RWPE2 (cell line): Measurements from ENCODE around the gene NCOA6.

Experiments used
- ATAC-seq: fragments of 200-7000 bp; cut with Tn5 transposase; 3 replicates; pipeline ENCODE4 v1.9.1; 2021; ENCODE audit warnings: low read depth
- DNase-seq: peaks from one replicate; pipeline ENCODE4 v3.0.0-alpha.2; 2020; ENCODE audit warnings: low spot score
- H3K27ac ChIP-seq: fragments of 450-650 bp; 2 replicates; pipeline ENCODE4 v1.5.1; 2017; ENCODE audit warnings: mild to moderate bottlenecking; ENCODE audit not compliant: poor library complexity, severe bottlenecking
- H3K27me3 ChIP-seq: fragments of 250-450 bp; sonication (Bioruptor Pico); 2 replicates; pipeline ENCODE4 v1.5.1; 2021; ENCODE audit warnings: mild to moderate bottlenecking, moderate library complexity; ENCODE audit not compliant: insufficient read depth, poor library complexity, severe bottlenecking
- H3K36me3 ChIP-seq: fragments of 250-450 bp; sonication (Bioruptor Pico); 2 replicates; pipeline ENCODE4 v1.5.1; 2020; ENCODE audit warnings: low read depth, mild to moderate bottlenecking, moderate library complexity
- H3K4me1 ChIP-seq: fragments of 250-450 bp; sonication (Bioruptor Pico); 2 replicates; pipeline ENCODE4 v1.5.1; 2021; ENCODE audit warnings: mild to moderate bottlenecking, moderate library complexity; ENCODE audit not compliant: insufficient read depth, poor library complexity, severe bottlenecking
- H3K4me3 ChIP-seq: fragments of 250-450 bp; sonication (Bioruptor Pico); 2 replicates; pipeline ENCODE4 v1.5.1; 2021; ENCODE audit warnings: mild to moderate bottlenecking, moderate library complexity; ENCODE audit not compliant: severe bottlenecking
- H3K9me3 ChIP-seq: fragments of 250-450 bp; sonication (Bioruptor Pico); 2 replicates; pipeline ENCODE4 v1.5.1; 2021; ENCODE audit warnings: mild to moderate bottlenecking, moderate library complexity; ENCODE audit not compliant: severe bottlenecking
- TF ChIP-seq, protein P1 (sequence below): fragments of 450-650 bp; IDR thresholded peaks from one replicate; pipeline ENCODE4 v1.5.1; 2017; ENCODE audit warnings: mild to moderate bottlenecking, moderate library complexity; ENCODE audit not compliant: poor library complexity, severe bottlenecking

NCOA6 gene

DNA sequence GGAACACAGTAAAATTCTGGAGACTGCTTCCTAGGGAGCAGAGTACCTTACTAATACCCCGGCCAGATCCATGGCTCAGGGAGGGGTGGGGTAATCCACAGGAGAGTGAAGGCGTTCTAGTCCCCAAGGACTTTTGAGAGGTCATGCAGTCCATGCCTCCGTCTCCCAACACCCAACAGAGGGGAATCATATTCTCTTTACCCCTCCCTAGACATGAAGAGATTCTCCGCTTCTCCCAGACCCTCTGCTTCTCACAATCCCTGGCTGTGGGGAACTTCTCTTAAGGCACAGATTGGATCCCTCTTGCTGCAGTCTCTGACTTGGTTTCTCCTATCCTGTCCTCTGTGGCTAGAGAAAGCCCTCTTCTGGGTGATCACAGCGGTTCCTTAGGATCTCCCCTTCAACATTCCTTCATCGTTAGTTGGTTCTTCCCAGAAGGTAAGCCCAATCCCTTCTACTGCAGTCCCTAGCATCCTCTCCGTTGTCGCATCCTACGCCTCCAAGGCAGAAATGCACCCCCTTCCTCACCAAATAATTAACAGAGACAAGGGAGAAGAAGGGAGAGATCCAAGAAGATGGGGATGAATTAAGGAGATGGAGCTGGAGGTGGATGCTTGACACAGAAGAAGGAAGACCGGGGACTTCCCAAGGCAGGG is 46.6 kb upstream of the NCOA6 start:
- ATAC-seq (no peak), DNase-seq (no peak)
- Histone ChIP-seq H3K27ac (no peak overlapping the region), H3K4me1 (peaks cover 22% of the 10 kb centered on the region), H3K4me3 (peak overlapping the region; percentile 41), H3K9me3 (no peaks in the 10 kb centered on the region), H3K36me3 (no peaks in the 10 kb centered on the region), H3K27me3 (no peaks in the 10 kb centered on the region)
- TF ChIP-seq, protein P1, sequence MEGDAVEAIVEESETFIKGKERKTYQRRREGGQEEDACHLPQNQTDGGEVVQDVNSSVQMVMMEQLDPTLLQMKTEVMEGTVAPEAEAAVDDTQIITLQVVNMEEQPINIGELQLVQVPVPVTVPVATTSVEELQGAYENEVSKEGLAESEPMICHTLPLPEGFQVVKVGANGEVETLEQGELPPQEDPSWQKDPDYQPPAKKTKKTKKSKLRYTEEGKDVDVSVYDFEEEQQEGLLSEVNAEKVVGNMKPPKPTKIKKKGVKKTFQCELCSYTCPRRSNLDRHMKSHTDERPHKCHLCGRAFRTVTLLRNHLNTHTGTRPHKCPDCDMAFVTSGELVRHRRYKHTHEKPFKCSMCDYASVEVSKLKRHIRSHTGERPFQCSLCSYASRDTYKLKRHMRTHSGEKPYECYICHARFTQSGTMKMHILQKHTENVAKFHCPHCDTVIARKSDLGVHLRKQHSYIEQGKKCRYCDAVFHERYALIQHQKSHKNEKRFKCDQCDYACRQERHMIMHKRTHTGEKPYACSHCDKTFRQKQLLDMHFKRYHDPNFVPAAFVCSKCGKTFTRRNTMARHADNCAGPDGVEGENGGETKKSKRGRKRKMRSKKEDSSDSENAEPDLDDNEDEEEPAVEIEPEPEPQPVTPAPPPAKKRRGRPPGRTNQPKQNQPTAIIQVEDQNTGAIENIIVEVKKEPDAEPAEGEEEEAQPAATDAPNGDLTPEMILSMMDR: no peak

DNA sequence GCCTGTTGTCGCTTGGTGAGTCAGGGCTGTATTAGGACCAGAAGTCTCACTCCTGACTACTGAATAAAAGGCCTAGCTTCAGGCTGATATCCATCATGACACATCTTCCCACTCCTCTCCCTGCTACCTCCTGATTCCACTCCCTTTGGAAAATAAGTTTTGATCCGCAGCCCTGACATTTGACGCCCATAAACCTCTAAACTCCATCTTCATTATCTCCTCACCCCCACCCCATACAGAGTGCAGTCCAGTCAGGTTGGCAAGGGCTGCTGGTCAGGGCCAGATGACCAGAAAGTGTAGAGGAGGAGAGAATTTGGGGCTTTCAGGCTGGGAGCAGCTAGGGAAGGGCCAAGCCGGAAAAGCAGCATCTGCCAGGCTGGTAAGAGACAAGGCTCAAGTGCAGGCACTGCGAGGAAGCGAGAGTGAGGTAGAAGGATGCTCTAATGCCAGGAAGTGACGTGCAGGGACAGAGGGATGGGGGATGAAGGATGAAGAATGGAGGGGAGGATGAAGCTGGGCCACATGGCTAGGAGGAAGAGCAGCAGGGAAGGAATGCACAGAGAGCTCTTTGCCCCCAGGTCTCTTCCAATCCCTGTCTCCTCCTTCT is 46.0 kb upstream of the NCOA6 start:
- H3K27me3 ChIP-seq: no peaks in the 10 kb centered on the region
- ATAC-seq: no peak
- TF ChIP-seq, protein P1: no peak
- no peak overlapping the region for H3K4me3 ChIP-seq
- H3K4me1 ChIP-seq: peaks cover 22% of the 10 kb centered on the region
- DNase-seq: no peak
- no peaks in the 10 kb centered on the region for H3K36me3 ChIP-seq
- no peaks in the 10 kb centered on the region for H3K9me3 ChIP-seq
- no peak overlapping the region for H3K27ac ChIP-seq

DNA sequence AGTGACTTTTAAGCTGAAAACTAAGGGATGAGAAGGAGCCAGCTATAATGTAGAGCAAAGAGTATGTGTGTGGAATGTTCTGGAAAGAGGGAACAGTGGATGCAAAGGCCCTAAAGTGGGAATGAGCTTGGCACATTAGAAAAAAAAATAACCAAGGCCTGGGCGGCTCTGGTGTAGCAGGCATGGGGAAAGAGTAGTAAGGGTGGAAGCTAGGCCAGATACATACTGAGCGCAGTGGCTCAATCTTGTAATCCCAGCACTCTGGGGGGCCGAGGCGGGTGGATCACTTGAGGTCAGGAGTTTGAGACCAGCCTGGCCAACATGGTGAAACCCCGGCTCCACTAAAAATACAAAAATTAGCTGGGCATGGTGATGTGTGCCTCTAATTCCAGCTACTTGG is 38.8 kb upstream of the NCOA6 start:
- no peaks in the 10 kb centered on the region for H3K27me3 ChIP-seq
- DNase-seq (no peak), ATAC-seq (no peak)
- no peaks in the 10 kb centered on the region for H3K36me3 ChIP-seq
- H3K9me3 ChIP-seq: no peaks in the 10 kb centered on the region
- no peak overlapping the region for H3K27ac ChIP-seq
- no peaks in the 10 kb centered on the region for H3K4me1 ChIP-seq
- H3K4me3 ChIP-seq: no peak overlapping the region
- TF ChIP-seq, protein P1: no peak

DNA sequence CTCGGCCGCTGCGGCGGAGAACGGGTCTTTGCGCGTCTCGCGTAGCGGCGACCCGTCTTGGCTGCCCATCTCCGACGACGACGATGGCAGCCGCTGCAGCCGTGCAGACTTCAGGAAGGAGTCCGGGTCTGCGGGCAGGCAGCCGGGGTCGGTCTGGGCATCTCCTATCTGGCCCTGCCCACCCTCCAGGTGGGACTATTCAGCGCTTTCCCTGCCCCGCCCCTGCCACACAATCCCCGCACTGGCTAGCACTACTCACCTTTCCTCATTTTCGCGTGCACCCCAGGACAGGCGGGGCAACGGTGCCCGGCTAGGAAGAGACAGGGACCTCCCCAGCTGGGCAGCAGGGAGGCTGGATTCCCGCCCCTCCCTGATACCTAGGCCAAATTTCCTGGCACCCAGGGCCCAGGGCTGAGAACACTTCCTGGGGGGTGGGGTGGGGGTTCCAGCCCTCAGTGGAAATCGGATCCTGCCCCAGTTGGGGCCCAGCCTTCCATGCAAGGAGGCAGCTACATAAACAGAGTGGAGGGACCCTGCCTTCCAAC is 38.0 kb upstream of the NCOA6 start:
- Histone ChIP-seq H3K4me3 (no peak overlapping the region), H3K4me1 (no peaks in the 10 kb centered on the region), H3K9me3 (no peaks in the 10 kb centered on the region), H3K27ac (no peak overlapping the region), H3K36me3 (no peaks in the 10 kb centered on the region), H3K27me3 (no peaks in the 10 kb centered on the region)
- ATAC-seq: no peak
- TF ChIP-seq, protein P1: no peak
- DNase-seq: peak; percentile 85

DNA sequence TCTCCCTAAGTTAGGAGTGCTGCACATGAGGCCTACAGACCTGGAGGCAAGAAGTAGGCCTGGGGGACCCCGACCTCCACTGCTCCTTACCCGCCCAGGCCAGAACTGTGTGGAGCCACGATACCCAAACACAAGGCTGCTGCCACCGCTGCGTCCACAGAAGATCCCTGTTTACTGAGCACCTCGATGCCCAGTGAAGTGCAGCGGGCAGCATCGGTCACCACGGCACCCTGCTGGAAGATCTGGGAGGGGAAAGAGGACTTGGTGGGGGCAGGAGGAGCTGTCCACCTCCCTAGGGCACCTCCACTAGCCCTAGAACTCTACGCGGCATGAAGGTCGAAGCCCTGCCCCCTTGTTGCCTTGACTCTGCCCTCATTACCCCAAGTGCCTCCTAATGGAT is 37.3 kb upstream of the NCOA6 start:
- no peaks in the 10 kb centered on the region for H3K27me3 ChIP-seq
- H3K36me3 ChIP-seq: no peaks in the 10 kb centered on the region
- H3K4me3 ChIP-seq: no peak overlapping the region
- TF ChIP-seq, protein P1: no peak
- no peaks in the 10 kb centered on the region for H3K4me1 ChIP-seq
- H3K27ac ChIP-seq: no peak overlapping the region
- DNase-seq (no peak), ATAC-seq (no peak)
- no peaks in the 10 kb centered on the region for H3K9me3 ChIP-seq
